ENCODE measurements around the gene PCGF5.
A peak's percentile ranks its signal among the peaks of the same experiment; 100 is the strongest.
"Not testable (repeated sequence)": the region's sequence is repeated elsewhere in the genome, so short reads cannot be mapped to it uniquely, and the experiment has no call there.

Gene PCGF5

GRCh38 chr10:91220194-91220953 is at the start of gene PCGF5:
TSS of gene PCGF5 (plus strand) at chr10:91220663. CDS start at chr10:91222872, 2,209 bp downstream.
- no peak for DNase-seq

DNA sequence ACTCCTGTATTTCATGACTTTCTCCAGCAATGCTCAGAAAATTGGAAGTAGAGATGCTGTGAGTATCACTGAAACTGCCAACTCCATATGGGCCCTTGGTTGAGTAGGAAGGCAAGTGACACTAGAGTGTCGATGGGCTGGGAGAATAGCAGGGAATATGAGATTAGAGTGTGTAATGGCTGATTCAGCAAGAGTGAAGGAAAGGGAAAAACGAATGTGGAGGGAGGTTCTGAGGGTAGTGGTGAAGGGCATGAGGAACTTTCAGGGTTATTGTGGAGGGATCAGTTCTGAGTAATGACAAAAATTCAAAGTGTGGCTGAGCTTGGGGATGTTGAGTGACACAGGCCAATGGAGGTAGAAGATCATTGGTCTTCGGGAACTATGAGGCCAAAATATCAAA is 49.0 kb upstream of the PCGF5 start:
- DNase-seq: no peak

DNA sequence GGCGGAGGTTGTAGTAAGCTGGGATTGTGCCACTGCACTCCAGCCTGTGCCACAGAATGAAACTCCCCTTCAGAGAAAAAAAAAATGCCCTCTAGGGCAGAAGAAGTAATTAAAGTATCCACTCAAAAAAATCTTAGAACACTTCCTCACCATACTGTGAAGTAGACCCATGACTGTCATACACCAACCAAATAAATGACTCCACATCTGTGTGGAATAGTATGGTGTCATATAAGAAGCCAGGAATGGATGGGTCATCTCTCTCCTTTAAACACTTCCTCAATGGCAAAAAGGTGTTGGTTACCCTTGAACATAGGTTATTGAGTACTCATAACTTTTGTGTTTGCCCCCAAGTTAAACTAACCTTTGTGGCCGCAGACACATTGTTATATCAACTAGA is 48.1 kb upstream of the PCGF5 start:
- DNase-seq: no peak

GRCh38 chr10:91185239-91185875 is 35.1 kb upstream of the PCGF5 start:
- DNase-seq: no peak

- no peak for DNase-seq
Observed at GRCh38 chr10:91187156-91187555, 33.3 kb upstream of the PCGF5 start.

GRCh38 chr10:91188010-91188409 is 32.5 kb upstream of the PCGF5 start:
- not testable (repeated sequence) for DNase-seq

GRCh38 chr10:91188889-91189288 is 31.6 kb upstream of the PCGF5 start:
- DNase-seq: no peak

GRCh38 chr10:91190388-91190870 is 30.0 kb upstream of the PCGF5 start:
- no peak for DNase-seq

DNA sequence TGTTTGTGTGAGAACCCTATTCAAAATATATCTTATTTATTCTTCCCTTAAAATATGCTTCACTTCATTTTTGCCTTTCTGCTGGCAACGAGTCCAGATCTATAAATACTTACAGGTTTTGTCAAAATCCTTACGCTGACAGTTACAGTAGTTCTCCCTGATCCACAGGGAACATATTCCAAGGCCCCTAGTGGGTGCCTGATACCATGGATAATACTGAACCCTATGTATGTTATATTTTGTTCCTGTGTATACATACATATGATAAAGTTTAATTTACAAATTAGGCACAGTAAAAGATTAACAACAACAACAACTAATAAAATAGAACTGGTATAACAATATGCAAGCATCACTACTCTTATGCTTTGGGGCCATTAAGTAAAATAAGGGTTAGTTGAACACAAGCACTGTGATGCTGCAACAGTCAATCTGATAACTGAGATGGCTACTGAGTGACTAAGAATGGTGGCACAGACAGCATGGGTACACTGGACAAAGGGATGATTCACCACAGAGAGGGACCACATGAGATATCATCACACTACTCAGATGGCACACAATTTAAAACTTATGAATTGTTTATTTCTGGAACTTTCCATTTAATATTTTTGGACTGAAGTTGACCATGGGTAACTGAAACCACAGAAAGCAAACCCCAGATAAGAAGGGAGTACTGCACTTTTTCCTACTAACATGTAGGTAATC is 29.4 kb upstream of the PCGF5 start:
- no peak for DNase-seq

- DNase-seq: no peak
Observed at GRCh38 chr10:91191584-91191919, 28.9 kb upstream of the PCGF5 start.

DNA sequence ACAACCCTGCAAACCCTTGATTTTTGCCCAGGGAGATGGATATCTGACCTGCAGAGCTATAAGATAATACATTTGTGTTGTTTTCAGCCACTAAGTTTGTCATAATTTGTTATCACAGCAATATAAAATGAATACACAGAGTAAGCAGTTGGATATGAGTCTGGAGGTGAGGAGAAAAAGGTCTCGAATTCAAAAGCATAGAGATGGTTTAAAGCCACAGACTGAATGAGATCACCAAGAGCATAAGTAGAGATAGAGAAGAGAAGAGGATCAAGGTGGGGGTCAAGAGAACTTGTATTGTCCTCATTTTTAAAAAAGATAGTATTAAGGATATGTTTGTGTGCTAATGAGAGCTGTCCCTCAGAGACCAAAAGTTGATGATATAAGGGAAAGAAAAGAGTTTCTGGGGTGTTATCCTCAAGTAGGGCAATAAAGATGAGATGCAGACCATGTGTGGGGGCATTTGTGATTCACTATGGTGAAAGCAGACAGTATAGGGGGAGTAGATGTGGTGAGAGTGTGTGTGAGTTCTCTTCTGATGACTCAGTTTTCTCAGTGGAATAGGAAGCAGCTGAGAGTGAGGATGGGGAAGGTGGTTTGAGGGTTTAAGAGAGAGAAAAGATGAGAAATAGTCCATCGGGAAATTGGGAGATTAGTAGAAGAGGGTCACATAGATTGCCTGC is 25.8 kb upstream of the PCGF5 start:
- no peak for DNase-seq

- no peak for DNase-seq
Observed at GRCh38 chr10:91196268-91197048, 24.0 kb upstream of the PCGF5 start.

DNA sequence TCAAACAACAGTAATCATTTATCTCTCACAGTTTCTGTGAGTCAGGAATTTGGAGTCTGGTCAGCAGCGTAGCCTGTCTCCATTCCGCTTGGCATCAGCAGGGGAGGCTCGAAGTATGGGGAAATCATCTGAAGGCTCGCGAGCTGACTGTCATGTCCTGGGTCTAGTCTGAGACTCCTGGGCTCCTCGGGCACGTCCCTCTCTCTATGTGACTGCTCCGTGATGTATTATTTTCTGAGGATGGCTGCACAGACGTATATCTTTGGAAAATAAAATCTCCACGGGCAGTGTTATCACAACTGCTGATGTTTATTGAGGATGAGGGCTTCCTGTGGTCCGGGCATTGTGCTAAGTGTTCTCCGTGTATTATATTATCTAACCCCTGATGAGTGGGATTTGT is 23.3 kb upstream of the PCGF5 start:
- no peak for DNase-seq

DNA sequence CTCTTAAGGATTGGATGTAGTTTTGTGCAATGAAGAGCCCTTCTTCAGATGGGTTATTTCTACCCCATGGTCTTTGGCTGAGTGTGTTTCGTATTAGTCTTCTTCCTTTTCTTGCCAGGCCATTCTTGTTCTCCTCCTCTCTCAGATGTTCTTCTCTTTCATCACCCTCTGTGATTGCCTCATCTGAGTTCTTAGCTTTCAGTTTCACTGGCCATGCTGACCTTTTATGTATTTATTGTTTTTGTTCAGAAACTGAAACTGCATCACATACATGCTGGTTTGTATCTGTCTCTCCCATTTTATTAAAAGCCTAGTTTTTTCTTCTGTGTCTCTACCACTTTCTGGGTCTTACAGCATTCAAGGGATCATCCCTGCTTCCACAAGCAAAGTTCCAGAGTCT is 21.7 kb upstream of the PCGF5 start:
- DNase-seq: no peak

DNA sequence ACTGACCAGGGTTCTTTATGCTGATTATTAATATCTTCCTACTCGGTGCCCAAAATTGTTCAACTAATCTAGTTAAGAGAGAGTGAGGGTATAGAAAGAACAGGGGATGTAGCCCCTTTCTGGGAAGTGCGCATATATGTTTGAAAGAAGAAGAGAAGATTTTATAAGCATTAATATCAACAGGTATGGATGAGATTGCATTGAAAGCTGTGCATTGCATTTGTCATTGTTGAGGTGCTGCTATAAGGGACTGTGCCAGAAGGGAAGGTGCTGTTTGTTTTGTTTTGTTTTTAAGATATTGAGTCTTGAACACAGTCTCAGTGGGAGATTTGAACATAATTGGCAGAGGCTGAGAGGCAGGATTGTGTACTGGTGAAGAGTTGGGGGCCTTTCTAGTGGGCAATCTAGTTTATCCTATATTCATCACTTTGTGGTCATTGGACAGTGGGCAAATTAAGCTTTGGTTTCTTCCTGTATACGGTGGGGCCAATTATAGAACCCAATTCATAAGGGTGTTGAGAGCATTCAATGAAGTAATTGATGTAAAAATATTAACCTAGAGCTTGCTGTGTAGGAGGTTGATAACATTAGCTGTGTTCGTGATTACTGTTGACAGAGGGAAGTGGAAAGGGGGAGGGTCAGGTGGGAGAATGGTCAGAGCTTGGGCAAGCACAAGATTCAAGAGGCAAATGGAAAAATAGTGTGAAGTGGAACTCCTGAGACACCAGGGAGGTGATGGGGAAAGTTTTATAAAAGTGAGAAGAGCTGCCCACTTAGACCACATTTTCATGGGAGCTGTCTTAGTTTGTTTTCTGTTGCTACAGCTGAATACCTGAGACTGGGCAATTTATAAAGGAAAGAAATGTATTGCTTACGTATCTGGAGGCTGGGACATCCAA is 19.9 kb upstream of the PCGF5 start:
- no peak for DNase-seq

- DNase-seq: no peak
Observed at GRCh38 chr10:91201213-91201996, 19.1 kb upstream of the PCGF5 start.

DNA sequence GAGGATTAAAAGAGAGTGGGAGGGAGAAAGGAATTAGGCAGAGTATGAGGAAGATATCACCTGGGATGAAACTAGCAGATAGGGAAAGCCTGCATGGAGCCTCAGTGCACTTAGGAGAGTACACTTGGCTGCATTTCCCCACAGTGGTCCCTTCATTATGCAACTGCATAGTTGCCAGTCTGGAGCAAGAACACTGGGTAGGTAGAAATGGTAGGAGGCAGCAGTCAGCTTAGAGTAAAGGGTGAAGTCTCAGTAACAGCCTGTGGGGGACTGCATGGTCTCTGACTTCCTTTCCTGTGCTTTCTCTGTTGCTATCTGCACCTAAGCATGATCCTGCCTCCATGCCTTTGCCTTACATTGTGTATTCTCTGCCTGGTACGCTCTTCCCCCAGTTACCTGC is 14.0 kb upstream of the PCGF5 start:
- DNase-seq: no peak

DNA sequence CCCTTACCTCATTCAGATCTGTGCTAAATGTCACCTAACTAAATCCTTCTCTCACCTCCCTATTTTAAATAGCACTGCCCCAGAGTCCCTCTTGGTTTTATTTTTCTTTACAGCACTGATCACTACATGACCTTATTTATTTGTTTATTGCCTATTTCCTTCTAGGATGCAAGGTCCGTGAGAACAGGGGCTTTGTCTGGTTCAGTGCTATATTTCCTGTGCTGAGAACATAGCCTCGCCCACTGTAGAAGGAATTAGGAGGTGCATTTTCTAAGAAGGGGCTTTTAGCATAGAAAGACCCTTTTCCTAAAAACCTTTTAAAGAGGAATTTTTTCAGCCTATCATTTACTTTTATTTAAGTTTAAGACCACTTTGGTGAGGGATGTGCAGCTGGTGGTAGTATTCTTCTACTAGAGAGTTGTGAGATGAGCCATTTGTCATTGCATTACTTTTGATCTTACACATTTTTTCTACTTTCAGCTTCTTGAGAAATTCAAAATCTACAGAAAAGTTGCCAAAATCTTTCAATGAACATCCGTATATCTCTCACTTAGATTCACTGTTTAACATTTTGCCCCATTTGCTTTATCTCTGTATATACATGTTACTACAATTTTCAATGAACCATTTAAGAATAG is 13.5 kb upstream of the PCGF5 start:
- no peak for DNase-seq

- DNase-seq: no peak
Observed at GRCh38 chr10:91208642-91209041, 11.8 kb upstream of the PCGF5 start.

DNA sequence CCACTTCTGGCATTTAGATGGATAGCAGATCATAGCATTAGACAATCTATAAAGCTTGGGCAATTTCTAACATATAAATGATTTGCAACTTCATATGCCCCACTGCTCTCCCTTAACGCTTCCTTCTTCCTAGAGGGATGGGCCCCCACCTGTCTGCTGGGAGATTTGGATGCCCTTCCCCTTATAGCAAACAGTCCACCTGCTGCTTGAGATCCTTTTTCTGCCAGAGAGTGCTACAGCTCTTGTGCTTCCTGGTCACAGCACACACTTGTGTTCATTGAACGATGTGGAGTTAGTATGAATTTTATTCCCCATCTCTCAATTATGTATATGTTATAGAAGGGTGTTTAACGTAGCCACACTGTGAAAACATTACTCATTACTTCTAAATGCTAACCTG is 10.4 kb upstream of the PCGF5 start:
- DNase-seq: peak; percentile 68
